ENCODE measurements around the gene PTPRE.

DNA sequence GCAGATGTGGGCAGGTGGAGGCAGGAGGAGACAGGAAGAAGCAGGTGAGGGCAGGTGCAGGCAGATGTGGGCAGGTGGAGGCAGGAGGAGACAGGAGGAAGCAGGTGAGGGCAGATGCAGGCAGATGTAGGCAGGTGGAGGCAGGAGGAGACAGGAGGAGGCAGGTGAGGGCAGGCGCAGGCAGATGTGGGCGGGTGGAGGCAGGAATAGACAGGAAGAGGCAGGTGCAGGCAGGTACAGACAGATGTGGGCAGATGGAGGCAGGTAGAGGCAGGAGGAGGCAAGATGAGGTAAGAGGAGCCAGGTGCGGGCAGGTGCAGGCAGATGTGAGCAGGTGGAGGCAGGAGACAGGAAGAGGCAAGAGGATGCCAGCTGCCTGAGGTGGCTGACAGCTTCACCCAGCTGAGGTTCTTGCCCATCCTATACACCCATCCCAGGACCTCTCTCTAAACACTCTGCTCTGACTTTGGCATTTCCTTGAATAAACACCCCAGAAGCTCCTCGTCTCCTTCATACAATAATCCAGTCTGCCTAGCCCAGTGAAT lies 33.0 kb downstream of the PTPRE start:
- TF ChIP-seq, protein P1, sequence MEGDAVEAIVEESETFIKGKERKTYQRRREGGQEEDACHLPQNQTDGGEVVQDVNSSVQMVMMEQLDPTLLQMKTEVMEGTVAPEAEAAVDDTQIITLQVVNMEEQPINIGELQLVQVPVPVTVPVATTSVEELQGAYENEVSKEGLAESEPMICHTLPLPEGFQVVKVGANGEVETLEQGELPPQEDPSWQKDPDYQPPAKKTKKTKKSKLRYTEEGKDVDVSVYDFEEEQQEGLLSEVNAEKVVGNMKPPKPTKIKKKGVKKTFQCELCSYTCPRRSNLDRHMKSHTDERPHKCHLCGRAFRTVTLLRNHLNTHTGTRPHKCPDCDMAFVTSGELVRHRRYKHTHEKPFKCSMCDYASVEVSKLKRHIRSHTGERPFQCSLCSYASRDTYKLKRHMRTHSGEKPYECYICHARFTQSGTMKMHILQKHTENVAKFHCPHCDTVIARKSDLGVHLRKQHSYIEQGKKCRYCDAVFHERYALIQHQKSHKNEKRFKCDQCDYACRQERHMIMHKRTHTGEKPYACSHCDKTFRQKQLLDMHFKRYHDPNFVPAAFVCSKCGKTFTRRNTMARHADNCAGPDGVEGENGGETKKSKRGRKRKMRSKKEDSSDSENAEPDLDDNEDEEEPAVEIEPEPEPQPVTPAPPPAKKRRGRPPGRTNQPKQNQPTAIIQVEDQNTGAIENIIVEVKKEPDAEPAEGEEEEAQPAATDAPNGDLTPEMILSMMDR (conservative IDR thresholded peaks at IDR 0.05): no peak
- no peak for TF ChIP-seq ZFX (IDR thresholded peaks at IDR 0.05)

All from C4-2B (cell line).